NCI-H1092 (cell line): ENCODE data around the gene BATF2.

Source experiments
- DNase-seq: peaks from one replicate; lab custom pipeline; 2025; lab: John Stamatoyannopoulos, UW

Gene BATF2

DNA sequence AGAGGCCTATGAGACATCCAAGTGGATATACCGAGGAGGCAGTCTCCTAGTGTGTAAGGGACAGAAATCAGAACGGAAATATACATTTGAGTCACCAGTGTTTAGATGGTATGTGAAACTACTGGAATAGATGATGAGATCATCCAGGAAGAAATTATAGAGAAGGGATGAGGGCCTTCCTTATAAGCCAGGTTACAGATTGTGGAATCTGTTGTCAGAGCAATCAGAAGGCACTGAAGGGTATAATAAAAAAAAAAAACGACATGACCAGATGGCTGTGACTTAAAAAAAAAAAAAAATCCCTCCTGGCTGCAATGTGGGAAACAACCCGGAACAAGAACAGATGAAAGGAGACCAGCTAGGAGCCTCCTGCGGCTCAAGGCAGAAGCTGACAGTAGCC, 27.6 kb downstream of the BATF2 start:
- no peak for DNase-seq

GRCh38 chr11:64967375-64967774, 29.4 kb downstream of the BATF2 start:
- no peak for DNase-seq

- no peak for DNase-seq
These were observed 33.6 kb downstream of the BATF2 start for GRCh38 chr11:64963072-64963631.

GRCh38 chr11:64960719-64961118, 36.1 kb downstream of the BATF2 start:
- no peak for DNase-seq

DNA sequence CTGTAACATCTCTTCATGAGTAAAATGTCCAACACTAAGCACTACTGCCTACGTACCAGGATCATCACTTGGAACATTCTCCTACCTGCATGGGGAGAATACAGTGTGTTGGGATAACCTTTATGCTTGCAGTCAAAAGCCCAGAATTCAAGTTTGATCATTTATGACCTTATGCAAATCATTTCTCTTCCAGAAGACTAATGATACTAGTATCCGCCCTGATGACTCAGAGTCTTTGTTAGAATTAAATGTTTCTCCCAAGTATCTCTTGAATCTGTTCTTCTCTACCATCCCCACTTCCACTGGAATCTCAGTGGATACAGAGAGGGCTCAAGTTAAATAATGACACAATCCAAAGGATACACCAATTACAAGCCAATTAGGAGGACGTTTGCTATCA, 37.3 kb downstream of the BATF2 start:
- no peak for DNase-seq

- DNase-seq: no peak
These were observed 42.6 kb downstream of the BATF2 start for GRCh38 chr11:64954201-64954600.

DNA sequence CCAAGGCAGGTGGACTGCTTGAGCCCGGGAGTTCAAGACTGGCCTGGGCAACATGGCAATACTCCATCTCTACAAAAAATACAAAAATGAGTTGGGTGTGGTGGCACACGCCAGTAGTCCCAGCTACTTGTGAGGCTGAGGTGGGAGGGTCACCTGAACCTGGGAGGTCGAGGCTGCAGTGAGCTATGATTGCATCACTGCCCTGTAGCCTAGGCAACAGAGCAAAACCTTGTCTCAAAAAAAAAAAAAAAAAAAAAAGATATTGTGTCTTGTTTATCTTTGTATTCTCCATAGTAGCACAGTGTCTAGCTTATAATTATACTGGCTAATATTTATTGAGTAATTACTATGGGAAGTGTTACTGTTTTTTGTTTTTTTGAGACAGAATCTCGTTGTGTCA, 45.2 kb downstream of the BATF2 start:
- no peak for DNase-seq

GRCh38 chr11:64947208-64947814, 49.5 kb downstream of the BATF2 start:
- DNase-seq: no peak
